Heart left ventricle (tissue), 16 donors: ENCODE data around the gene LRRC27. TPM values are rescaled to one million over a fixed set of nuclear protein-coding genes. Genes with fewer than 3 reads are reported as not detected.

Source experiments
- ATAC-seq, 4 donors: fragments of 200-7000 bp; cut with Tn5 transposase; one replicate each; pipeline ENCODE4 v1.9.1; 2020 to 2022; ENCODE audit warnings: moderate library complexity in 4 of 4, mild to moderate bottlenecking in 3 of 4, moderate number of reproducible peaks in 1 of 4
- DNase-seq, 5 donors: peaks; one replicate each; pipeline ENCODE4 v3.0.0-alpha.2; 2020
- H3K27ac ChIP-seq, 12 donors: fragments of 200-600 bp; sonication (generic) in 4 of 12; one replicate each; pipeline versions ENCODE4 v1.5.0 to v1.8.0; 2016 to 2022; ENCODE audit warnings: mild to moderate bottlenecking in 2 of 12
- H3K27me3 ChIP-seq, 9 donors: fragments of 200-600 bp; sonication (generic) in 2 of 9; one replicate each; pipeline versions ENCODE4 v1.5.1 to v1.8.0; 2016 to 2022; ENCODE audit warnings: mild to moderate bottlenecking in 3 of 9
- H3K36me3 ChIP-seq, 9 donors: fragments of 200-600 bp; sonication (generic) in 2 of 9; one replicate each; pipeline versions ENCODE4 v1.5.0 to v1.8.0; 2018 to 2022; ENCODE audit warnings: mild to moderate bottlenecking in 2 of 9
- H3K4me1 ChIP-seq, 12 donors: fragments of 200-600 bp; sonication (generic) in 4 of 12; one replicate each; pipeline versions ENCODE4 v1.5.0 to v1.8.0; 2016 to 2022; ENCODE audit warnings: mild to moderate bottlenecking in 3 of 12
- H3K4me3 ChIP-seq, 12 donors: fragments of 200-600 bp; sonication (generic) in 4 of 12; one replicate each; pipeline versions ENCODE4 v1.5.0 to v1.8.0; 2017 to 2022; ENCODE audit warnings: mild to moderate bottlenecking in 9 of 12, moderate library complexity in 4 of 12
- H3K9me3 ChIP-seq, 12 donors: fragments of 200-600 bp; sonication (generic) in 4 of 12; one replicate each; pipeline versions ENCODE4 v1.5.0 to v1.8.0; 2016 to 2022; ENCODE audit warnings: mild to moderate bottlenecking in 1 of 12
- CTCF ChIP-seq, 12 donors: fragments of 200-600 bp; sonication (generic) in 4 of 12; IDR thresholded peaks; one replicate each; pipeline versions ENCODE4 v1.5.0 to v1.8.0; 2018 to 2022; ENCODE audit warnings: antibody characterized with exemption in 12 of 12, mild to moderate bottlenecking in 5 of 12
- POLR2A ChIP-seq, 2 donors: fragments of 450-650 bp; IDR thresholded peaks; one replicate each; pipeline ENCODE4 v1.6.1; 2017; ENCODE audit warnings: antibody characterized with exemption in 2 of 2, mild to moderate bottlenecking in 2 of 2, moderate library complexity in 2 of 2
- WGBS, 4 donors: extraction: QIAGEN DNeasy Blood & Tissue Kit in 2 of 4; methylation state at CpG; one replicate each; pipeline versions ENCODE4 v1.1.5 to v1.1.7; 2013 to 2018; 5-methylcytosine and 5-hydroxymethylcytosine counted together
- intact Hi-C, 10 donors: fragments of 100-400 bp; cut with DNase I; formaldehyde crosslinking; loops; one replicate each; pipeline versions ENCODE4 v1.11.1 to v1.14.2; 2022
- polyA plus RNA-seq, 2 donors: library from polyadenylated mRNA; stranded (reverse); fragments of 200-250 nt; gene quantifications; one replicate each; pipeline ENCODE4 v1.2.3, GENCODE V29; 2013
- total RNA-seq, 9 donors: library from RNA; depleted of rRNA in 2 of 9; stranded (reverse); fragments of >200 nt in 2 of 9; fragmentation: NEBNext Ultra II Directional in 3 of 9; extraction: Animal tissue kit (Norgen Biotek cat#: 25700) in 3 of 9; gene quantifications; one replicate each; pipeline versions ENCODE4 v1.1.0 to v1.2.4, GENCODE V29; 2016 to 2023
- donor health status: ischemic (EF 13 %, LVEDD 7.1; RV severe dilation, severe dysfunction).
- donor health status: healthy with polysubstance abuse.
- donor health status: DM: no; HTN: yes; CAD: no.
- donor health status: DM: no; HTN: no; CAD: no.
- donor health status: ischemic (EF 25% LVEDD 6.9; RV normal size, moderate dysfunction).
- donor health status: ischemic (EF 25% LVEDD 5.7; RV mildly dilated, moderate dysfunction).
- donor health status: healthy.
- donor health status: DM: yes; HTN: yes; CAD: no.
- donor health status: ischemic (EF 35%, LVEDD 5.7; RV mildly dilated, moderate dysfunction).
- donor health status: nonischemic (EF 11% LVEDD 7.7; RV severe dilation, severe dysfunction).
- donor health status: DM: yes; HTN: yes; CAD: no.
- donor health status: PGD.
- donor health status: ischemic (EF 29% LVEDD 5.4; RV normal size, mild dysfunction).
- donor health status: nonischemic (EF 23%, LVEDD 6.1; RV moderate dilation, normal function).

The LRRC27 gene
- total and polyA plus RNA-seq, 11 donors: 2.6 to 8.9 (median 5.1) TPM

DNA sequence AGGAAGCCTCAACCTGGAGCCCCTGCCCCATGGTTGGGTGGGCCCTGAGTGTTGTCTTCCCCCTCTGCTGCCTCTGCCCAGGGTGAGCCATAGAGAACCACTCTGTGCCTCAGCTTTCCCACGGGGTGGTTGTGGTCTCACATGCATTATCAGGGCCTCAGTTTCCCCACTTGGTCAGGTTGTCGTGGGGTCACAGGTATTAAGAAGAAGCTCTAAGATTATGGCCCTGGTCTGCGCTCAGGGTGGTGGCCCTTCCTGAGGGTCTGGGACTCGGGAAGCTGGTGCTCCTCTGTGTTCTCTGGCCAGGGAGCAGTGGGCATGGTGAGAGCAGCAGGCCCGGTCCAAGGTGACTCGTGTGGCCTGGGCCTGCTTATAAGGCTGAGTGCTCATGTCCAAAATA is 17.8 kb downstream of the LRRC27 start:
- WGBS, 4 donors: 91 to 95% (median 92%) methylated on average over 6 of the region's 6 CpGs
- TF ChIP-seq POLR2A (IDR thresholded peaks at IDR 0.05): no peak
- no peak for TF ChIP-seq CTCF (IDR thresholded peaks at IDR 0.05)
- intact Hi-C loops: loop anchor here in 2 of 10 donors (2.0 kb wide), 1 partner anchor 125 kb away; no protein-coding TSS in a partner anchor
- peaks cover 0 to 24% (median 10%) of the 10 kb centered on the region in 9 donors for H3K36me3 ChIP-seq
- H3K27ac ChIP-seq: no peak overlapping the region
- H3K4me3 ChIP-seq: no peak overlapping the region
- H3K27me3 ChIP-seq: no peaks in the 10 kb centered on the region
- no peak for ATAC-seq
- no peaks in the 10 kb centered on the region for H3K4me1 ChIP-seq
- DNase-seq: no peak
- H3K9me3 ChIP-seq: no peaks in the 10 kb centered on the region

DNA sequence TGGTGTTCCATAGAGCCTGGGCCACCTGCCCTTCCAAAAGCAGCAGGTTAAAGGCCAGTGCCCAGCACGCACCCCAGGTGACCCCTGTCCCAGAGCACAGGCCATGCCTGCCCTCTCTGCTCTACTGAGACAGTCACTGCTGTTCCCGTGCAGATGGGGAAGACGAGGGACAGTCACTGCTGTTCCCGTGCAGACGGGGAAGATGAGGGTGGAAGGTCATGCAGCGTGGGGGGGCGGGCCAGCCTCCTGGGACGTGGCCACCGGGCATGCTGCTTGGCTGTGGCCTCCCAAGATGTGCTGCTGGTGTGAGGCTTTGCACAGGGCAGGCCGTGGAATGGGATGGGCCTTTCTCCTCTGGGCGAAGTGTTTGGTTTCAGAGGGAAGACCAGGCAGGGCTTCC is 18.4 kb downstream of the LRRC27 start:
- H3K27me3 ChIP-seq: no peaks in the 10 kb centered on the region
- no peak for ATAC-seq
- DNase-seq: no peak
- H3K9me3 ChIP-seq: no peaks in the 10 kb centered on the region
- intact Hi-C loops: no loop called here
- H3K4me3 ChIP-seq: no peak overlapping the region
- no peaks in the 10 kb centered on the region for H3K4me1 ChIP-seq
- no peak overlapping the region for H3K27ac ChIP-seq
- TF ChIP-seq POLR2A (IDR thresholded peaks at IDR 0.05): no peak
- TF ChIP-seq CTCF (IDR thresholded peaks at IDR 0.05): no peak
- 83 to 85% (median 85%) methylated on average over 10 to 11 of the region's 11 CpGs for WGBS, 4 donors
- H3K36me3 ChIP-seq: peaks cover 0 to 18% (median 4%) of the 10 kb centered on the region in 9 donors

GRCh38 chr10:132350946-132351345 is 19.0 kb downstream of the LRRC27 start:
- Histone ChIP-seq H3K4me1 (no peaks in the 10 kb centered on the region), H3K27me3 (no peaks in the 10 kb centered on the region), H3K4me3 (no peak overlapping the region), H3K27ac (no peak overlapping the region), H3K36me3 (peaks cover 0 to 15% (median 3%) of the 10 kb centered on the region in 9 donors), H3K9me3 (no peaks in the 10 kb centered on the region)
- DNase-seq (no peak), ATAC-seq (no peak)
- TF ChIP-seq CTCF (IDR thresholded peaks at IDR 0.05) (no peak), POLR2A (IDR thresholded peaks at IDR 0.05) (no peak)
- intact Hi-C loops: no loop called here
- WGBS, 4 donors: 93 to 96% (median 95%) methylated on average over 16 to 17 of the region's 17 CpGs

- TF ChIP-seq CTCF (IDR thresholded peaks at IDR 0.05) (no peak), POLR2A (IDR thresholded peaks at IDR 0.05) (no peak)
- no peak overlapping the region for H3K27ac ChIP-seq
- no peaks in the 10 kb centered on the region for H3K9me3 ChIP-seq
- no peak for DNase-seq
- H3K4me1 ChIP-seq: no peaks in the 10 kb centered on the region
- H3K27me3 ChIP-seq: no peaks in the 10 kb centered on the region
- 91 to 94% (median 92%) methylated on average over 24 to 25 of the region's 25 CpGs for WGBS, 4 donors
- peaks cover 0 to 15% (median 3%) of the 10 kb centered on the region in 9 donors for H3K36me3 ChIP-seq
- intact Hi-C loops: loop anchor here in 8 of 10 donors (1.0 to 2.0 kb wide), 3 partner anchors 127 to 129 kb away; no protein-coding TSS in a partner anchor
- no peak for ATAC-seq
- H3K4me3 ChIP-seq: no peak overlapping the region
These were observed 19.6 kb downstream of the LRRC27 start for GRCh38 chr10:132351611-132352010.
